ENCODE measurements around the gene PRR13. TPM values are rescaled to one million over a fixed set of nuclear protein-coding genes. Genes with fewer than 3 reads are reported as not detected.

PRR13 gene
- total and polyA plus RNA-seq, 2 of the 13 experiments (the other 11 are each of a cell fraction or from before 2014, with no cell fraction given), result 65.0 to 102 TPM

DNA sequence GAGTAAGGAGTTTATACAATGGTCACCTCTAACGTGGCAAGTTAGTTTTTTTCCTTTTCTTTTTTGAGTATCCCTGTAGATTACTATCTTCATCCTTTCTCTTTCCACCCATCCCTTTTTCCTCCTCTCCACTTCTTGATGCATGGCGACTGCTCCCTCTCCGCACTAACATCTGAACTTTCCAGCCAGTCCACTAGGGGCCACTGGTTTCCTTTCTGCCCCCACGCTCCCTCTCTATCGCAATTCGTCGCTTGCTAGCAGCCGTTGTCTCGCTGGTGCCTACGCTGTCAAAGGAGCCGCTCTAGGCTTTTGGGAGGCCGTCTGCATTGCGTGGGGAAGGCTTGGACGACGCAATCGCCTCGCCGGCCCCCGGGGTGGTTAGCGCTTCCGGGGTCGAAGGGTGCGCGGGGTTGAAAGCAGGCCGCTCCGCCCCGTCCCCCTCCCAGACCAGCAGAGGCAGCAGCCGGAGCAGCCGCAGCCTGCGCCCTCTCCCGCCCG, 10.2 kb downstream of the PRR13 start, which contains the start of gene PCBP2 (continued):
- TF ChIP-seq DMTF1 (CRISPR knock-in tag; IDR thresholded peaks at IDR 0.05) (no peak), CSRNP1 (CRISPR knock-in tag; IDR thresholded peaks at IDR 0.05) (peak; percentile 70; the same call in 1 of the 2 replicates), SRSF4 (IDR thresholded peaks at IDR 0.05; ENCODE audit: low read depth, low read length, poor library complexity, severe bottlenecking) (no peak), ZNF468 (CRISPR knock-in tag; IDR thresholded peaks at IDR 0.05) (no peak), ARID3A (IDR thresholded peaks at IDR 0.05; ENCODE audit: low read depth, low read length) (peak; percentile 67), STAT5B (CRISPR knock-in tag; IDR thresholded peaks at IDR 0.05) (no peak), TBX2 (CRISPR knock-in tag; IDR thresholded peaks at IDR 0.05; ENCODE audit: borderline replicate concordance) (peak; percentile 69), DR1 (CRISPR knock-in tag; IDR thresholded peaks at IDR 0.05) (peak; percentile 95), ZNF792 (CRISPR knock-in tag; IDR thresholded peaks at IDR 0.05) (peak; percentile 83), ZNF280B (CRISPR knock-in tag; IDR thresholded peaks at IDR 0.05; ENCODE audit: borderline replicate concordance) (no peak; the same call in 1 of the 2 replicates), HNRNPLL (IDR thresholded peaks at IDR 0.05; ENCODE audit: low read depth, low read length, poor library complexity, severe bottlenecking) (peak; percentile 73), ZNF629 (CRISPR knock-in tag; conservative IDR thresholded peaks at IDR 0.05) (no peak), FOXK1 (CRISPR knock-in tag; IDR thresholded peaks at IDR 0.05; ENCODE audit: borderline replicate concordance, low read depth) (peak; percentile 79; the same call in 1 of the 2 replicates), KAT7 (CRISPR knock-in tag; IDR thresholded peaks at IDR 0.05; ENCODE audit: borderline replicate concordance) (peak; percentile 73; the same call in 1 of the 2 replicates), LBX2 (CRISPR knock-in tag; IDR thresholded peaks at IDR 0.05; ENCODE audit: borderline replicate concordance) (no peak)
- TF ChIP-seq, protein P1, sequence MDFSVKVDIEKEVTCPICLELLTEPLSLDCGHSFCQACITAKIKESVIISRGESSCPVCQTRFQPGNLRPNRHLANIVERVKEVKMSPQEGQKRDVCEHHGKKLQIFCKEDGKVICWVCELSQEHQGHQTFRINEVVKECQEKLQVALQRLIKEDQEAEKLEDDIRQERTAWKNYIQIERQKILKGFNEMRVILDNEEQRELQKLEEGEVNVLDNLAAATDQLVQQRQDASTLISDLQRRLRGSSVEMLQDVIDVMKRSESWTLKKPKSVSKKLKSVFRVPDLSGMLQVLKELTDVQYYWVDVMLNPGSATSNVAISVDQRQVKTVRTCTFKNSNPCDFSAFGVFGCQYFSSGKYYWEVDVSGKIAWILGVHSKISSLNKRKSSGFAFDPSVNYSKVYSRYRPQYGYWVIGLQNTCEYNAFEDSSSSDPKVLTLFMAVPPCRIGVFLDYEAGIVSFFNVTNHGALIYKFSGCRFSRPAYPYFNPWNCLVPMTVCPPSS (IDR thresholded peaks at IDR 0.05), result no peak
- TF ChIP-seq, protein P2, sequence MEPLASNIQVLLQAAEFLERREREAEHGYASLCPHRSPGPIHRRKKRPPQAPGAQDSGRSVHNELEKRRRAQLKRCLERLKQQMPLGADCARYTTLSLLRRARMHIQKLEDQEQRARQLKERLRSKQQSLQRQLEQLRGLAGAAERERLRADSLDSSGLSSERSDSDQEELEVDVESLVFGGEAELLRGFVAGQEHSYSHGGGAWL (CRISPR knock-in tag; IDR thresholded peaks at IDR 0.05), result peak; percentile 23; the same call in 1 of the 2 replicates
- TF ChIP-seq, protein P3, sequence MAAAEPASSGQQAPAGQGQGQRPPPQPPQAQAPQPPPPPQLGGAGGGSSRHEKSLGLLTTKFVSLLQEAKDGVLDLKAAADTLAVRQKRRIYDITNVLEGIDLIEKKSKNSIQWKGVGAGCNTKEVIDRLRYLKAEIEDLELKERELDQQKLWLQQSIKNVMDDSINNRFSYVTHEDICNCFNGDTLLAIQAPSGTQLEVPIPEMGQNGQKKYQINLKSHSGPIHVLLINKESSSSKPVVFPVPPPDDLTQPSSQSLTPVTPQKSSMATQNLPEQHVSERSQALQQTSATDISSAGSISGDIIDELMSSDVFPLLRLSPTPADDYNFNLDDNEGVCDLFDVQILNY (CRISPR knock-in tag; conservative IDR thresholded peaks at IDR 0.05), result no peak

All from HepG2 (cell line).